ENCODE results near the gene ZRSR2.
A peak's percentile ranks its signal among the peaks of the same experiment; 100 is the strongest.
"Not testable (repeated sequence)": the region's sequence is repeated elsewhere in the genome, so short reads cannot be mapped to it uniquely, and the experiment has no call there.

The ZRSR2 gene

GRCh38 chrX:15790769-15791290 is 546 bp downstream of the ZRSR2 start:
- DNase-seq (ENCODE audit: low read depth in 1 of 2, low spot score in 1 of 2) = no peak

DNA sequence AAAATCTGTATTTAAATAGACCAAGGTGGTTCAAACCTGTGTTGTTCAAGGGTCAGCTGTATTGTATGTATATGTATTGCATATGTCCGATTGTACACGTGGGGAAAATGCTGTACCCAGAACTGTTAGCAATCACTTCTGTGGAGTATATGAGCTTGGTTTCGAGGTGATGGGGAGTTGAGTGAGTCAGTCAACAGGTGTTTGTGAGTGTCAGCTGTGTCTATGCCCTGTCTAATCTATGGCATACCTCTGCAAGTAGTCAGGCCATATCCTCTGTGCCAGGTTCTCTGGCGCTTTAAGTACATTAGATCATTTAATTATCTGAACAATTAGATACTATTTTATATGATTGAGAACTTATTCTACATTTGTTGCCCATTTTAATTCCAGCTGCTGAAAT is 7.4 kb downstream of the ZRSR2 start:
- DNase-seq (ENCODE audit: low read depth in 1 of 2, low spot score in 1 of 2) = no peak

DNA sequence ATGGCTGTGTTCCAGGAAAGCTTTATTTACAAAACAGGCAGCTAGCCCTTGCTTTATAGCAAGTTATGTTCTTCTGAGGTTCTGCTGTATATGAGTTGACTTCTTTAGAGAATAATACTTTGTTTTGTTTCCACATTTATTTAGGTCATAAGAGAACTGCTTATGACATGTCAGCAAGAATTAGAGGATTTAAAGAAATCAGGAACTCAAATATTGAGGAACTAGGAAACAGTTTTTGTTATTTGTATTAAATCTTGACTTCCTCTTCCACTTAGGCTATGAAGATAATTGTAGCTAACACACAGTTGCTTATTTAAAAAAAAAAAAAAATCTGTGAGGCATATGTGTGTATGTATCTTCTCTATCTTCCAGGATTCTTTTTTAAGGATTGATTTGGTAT is 14.3 kb downstream of the ZRSR2 start:
- DNase-seq (ENCODE audit: low read depth in 1 of 2, low spot score in 1 of 2) = no peak

GRCh38 chrX:15808254-15808653 is 18.0 kb downstream of the ZRSR2 start:
- DNase-seq (ENCODE audit: low read depth in 1 of 2, low spot score in 1 of 2) = no peak

- no peak for DNase-seq (ENCODE audit: low read depth in 1 of 2, low spot score in 1 of 2)
Observed at GRCh38 chrX:15812192-15812938, 22.1 kb downstream of the ZRSR2 start.

- DNase-seq (ENCODE audit: low read depth in 1 of 2, low spot score in 1 of 2) = no peak
Observed at GRCh38 chrX:15813416-15813815, 23.1 kb downstream of the ZRSR2 start.

DNA sequence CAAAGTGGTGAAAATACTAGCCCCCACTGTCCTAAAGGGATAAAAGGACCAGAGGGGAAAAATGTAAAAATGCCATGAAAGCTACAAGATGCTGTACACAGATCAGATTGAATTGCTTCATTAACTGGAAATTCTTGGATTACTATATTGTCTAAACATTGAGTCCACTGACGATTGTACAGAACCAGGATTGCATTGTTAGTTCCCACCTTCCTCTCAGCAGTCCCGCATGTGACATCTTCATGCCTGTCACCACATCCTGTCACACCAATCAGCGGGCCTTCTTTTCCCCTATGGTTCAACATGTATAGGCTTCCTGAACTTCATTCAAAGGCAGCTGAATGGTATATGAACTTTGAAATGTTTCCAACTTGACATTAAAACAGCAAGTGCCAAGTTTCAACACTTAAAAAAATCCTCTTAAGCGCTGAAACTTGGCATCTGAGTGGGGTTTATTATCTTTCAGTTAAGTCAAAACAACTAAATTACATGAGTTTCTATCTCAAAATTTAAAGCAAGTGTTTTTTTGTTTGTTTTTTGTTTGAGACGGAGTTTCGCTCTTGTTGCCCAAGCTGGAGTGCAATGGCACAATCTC is 24.6 kb downstream of the ZRSR2 start:
- no peak for DNase-seq (ENCODE audit: low read depth in 1 of 2, low spot score in 1 of 2)

DNA sequence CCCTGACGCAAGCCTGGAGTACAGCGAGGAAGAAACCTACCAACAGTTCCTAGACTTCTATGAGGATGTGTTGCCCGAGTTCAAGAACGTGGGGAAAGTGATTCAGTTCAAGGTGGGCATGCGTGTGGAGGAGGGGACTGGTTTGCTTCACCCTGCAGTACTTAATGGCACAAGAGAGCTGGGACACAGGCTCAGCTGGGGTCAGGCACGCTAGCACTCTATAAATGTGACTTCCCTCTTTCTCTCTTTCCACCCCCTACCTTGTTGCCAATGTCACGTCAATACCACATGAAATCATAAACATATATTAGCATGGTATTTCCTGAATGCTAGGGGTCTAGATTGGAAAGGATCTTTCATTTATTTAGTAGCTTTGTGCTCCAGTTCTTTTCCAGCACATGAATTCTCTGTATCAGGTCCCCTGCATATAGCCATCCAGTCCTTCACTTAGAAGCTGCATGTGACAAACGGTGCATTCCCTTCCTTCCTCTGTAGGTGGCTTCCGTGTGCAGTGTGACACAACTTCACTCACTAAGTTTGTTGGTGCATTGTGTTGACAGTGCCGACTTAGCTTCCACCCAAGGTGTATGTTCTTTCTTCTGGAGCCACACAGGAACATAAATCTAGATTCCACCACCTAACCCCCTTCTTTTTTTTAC is 25.6 kb downstream of the ZRSR2 start:
- DNase-seq (ENCODE audit: low read depth in 1 of 2, low spot score in 1 of 2) = no peak

GRCh38 chrX:15816438-15816809 is 26.1 kb downstream of the ZRSR2 start:
- no peak for DNase-seq (ENCODE audit: low read depth in 1 of 2, low spot score in 1 of 2)

GRCh38 chrX:15816886-15817285 is 26.6 kb downstream of the ZRSR2 start:
- peak in 1 of 2 donors; percentile 2 for DNase-seq (ENCODE audit: low read depth in 1 of 2, low spot score in 1 of 2)

DNA sequence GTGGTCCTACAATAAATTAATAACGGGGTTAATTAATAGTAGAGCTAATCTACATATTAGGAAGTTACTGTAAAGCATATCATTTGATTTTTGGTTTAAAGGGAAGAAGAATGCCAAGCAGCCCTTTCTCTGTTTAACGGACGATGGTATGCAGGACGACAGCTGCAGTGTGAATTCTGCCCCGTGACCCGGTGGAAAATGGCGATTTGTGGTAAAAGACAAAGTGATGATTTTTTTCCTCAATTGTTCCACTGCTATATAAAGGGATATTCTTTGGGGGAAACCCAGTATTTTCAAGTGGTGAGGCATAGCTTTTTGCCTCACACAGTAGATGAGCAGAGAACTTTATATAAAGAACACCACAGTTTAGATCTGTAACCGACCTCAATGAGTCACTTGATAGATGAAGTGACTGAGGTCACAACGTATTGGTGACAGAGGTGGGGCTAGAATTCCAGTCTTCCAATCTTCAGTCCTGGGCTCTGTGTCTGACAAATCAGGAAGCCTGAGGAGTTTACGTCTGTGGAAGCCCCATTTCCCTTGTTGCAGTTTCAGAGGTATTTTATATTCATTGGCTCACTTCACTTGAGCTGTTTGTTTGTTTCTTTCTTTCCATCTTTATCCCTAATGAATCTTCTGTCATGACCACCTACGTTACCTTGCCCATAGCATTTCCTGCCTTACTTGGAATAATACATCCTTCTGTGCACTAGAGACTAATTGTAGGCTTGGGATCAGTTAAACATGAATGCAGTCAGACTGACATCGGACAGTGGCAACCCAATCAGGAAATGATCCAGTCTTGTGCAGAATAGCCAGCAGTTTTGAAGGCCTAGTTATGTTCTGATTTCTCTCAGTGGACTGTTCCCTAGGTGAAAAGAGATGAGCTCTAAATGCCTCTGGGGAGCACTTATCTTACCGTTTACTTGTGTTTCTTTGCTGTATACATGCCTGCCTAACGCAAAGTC is 30.1 kb downstream of the ZRSR2 start:
- no peak for DNase-seq (ENCODE audit: low read depth in 1 of 2, low spot score in 1 of 2)

- DNase-seq (ENCODE audit: low read depth in 1 of 2, low spot score in 1 of 2) = no peak
Observed at GRCh38 chrX:15822922-15823321, 32.6 kb downstream of the ZRSR2 start.

DNA sequence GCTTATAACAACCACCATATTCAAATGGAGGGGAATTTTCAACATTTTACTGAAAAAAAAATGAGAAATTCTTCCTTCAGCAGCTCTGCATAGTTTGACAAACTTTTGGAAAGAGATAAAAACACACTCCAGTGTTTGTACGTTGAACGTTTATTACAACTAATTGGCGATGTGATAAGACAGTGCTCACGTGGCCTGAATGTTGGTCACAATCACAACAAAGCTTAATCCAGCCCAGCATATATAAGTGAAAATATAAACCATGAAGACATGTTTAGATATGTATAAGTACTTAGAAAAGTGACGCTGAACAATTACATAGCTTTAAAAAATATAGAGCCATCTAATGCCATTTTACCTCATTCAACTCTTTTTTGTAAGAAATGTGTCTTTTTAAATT is 35.7 kb downstream of the ZRSR2 start:
- no peak for DNase-seq (ENCODE audit: low read depth in 1 of 2, low spot score in 1 of 2)

GRCh38 chrX:15829217-15829616 is 38.9 kb downstream of the ZRSR2 start:
- no peak for DNase-seq (ENCODE audit: low read depth in 1 of 2, low spot score in 1 of 2)

DNA sequence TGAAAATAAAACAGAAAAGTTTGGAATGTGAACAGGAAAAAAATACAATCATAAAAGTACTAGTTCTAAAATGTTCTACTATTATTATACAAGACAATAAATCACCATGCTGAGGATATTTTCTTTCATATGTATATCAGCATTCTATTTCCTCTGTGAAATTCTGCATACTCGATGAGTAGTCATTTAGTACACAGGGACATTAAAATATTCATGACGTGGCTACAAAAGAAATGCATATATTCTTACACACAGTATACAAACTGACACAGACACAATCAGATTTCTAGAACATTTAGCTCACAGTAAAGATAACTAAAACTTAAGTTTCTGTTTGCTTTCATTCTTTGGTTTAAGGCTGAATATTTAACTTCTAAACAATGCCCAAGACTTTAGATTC is 41.1 kb downstream of the ZRSR2 start:
- not testable (repeated sequence) for DNase-seq (ENCODE audit: low read depth in 1 of 2, low spot score in 1 of 2)

- no peak for DNase-seq (ENCODE audit: low read depth in 1 of 2, low spot score in 1 of 2)
Observed at GRCh38 chrX:15834053-15834452, 43.8 kb downstream of the ZRSR2 start.

DNA sequence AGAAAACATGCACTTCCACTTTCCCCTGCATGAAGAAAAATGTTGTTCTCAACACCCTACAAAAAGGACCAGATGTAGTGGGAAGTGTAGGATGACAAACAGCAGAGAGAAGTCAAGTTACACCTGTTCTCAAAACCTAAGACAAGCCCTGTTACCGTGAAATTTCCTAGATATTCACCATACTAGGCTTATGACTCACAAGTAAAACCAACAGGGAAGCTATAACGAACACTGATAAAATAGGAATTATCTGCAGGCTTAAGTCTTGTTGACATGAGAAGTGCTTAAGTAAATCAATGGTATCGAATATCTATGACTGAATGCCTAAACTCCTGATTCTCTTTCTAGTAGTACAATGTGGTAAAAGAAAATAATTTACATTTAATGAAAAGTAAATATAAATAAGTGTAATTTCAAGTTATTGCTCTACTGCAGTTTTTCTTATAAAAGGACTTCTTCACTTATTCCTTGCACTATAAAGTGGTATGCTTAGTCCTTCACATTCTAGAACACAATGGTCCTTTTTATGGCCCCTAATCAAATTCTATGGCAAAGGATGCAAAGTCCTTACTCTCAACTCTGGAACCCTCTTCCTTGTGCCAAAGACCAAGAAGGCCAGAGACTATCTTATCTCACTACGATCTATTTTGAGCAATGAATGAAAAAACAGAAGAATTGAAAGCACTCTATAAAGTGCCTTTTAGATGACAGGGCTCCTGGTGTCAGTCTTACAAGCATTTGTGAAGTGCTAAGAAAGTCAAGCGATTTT is 44.7 kb downstream of the ZRSR2 start:
- DNase-seq (ENCODE audit: low read depth in 1 of 2, low spot score in 1 of 2) = no peak

- no peak for DNase-seq (ENCODE audit: low read depth in 1 of 2, low spot score in 1 of 2)
Observed at GRCh38 chrX:15838017-15838416, 47.7 kb downstream of the ZRSR2 start.

DNA sequence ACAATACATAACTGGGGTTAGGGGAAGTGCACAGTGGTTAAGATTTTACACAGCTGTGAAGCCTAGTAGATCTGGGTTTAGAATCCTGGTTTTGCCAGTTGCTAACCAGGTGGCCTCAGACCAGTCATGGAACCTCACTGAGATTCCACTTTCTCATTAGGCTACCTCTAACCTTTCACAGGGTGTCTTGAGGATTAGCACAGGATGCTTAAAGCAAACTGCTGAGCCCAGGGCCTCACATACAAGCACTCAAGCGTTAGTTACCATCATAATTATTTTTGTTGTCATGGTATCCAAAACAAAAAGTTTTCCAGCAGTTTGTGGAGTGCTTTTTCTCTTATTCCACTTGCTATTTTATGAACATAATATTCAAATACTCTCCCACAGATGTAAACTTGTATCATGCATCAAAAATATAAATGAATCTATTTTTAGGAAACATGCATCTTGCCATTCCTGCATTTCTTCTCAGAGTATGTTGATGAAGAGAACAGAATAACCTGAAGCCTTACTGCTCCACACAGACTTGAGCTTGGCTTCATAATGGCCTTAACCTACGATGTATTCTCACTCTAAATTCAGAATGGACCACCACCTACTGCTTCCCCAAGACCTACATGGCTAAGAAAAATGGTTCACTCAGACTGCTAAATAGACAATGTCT is 51.7 kb downstream of the ZRSR2 start:
- DNase-seq (ENCODE audit: low read depth in 1 of 2, low spot score in 1 of 2) = no peak

GRCh38 chrX:15843960-15844359 is 53.7 kb downstream of the ZRSR2 start:
- DNase-seq (ENCODE audit: low read depth in 1 of 2, low spot score in 1 of 2) = no peak
